DMS 273 (cell line): Measurements from ENCODE around the gene TMTC2.
"Not testable (repeated sequence)": the region's sequence is repeated elsewhere in the genome, so short reads cannot be mapped to it uniquely, and the experiment has no call there.

Source experiments
- DNase-seq: peaks from one replicate; lab custom pipeline; 2025; ENCODE audit not compliant: unreplicated experiment; lab: John Stamatoyannopoulos, UW

The TMTC2 gene

DNA sequence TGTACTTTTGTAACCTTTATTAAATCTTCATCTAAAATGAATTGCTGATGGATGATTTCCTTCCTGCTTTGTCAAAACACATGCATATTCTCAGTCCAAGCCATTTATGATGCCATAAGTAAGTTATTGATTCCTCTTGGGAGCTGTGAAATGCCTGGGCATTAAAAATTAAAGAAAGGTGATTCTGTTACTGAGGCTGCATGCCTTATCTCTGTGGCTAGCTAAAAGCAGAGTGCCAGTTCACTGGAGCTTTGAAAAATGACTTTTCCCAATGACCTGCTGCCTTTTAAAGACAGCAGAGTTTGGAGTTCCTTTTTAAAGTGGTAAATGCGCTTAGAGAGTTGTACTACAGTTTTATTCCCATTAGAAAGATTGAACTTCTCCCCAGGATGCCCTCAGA lies 152.1 kb downstream of the TMTC2 start:
- DNase-seq, result no peak

DNA sequence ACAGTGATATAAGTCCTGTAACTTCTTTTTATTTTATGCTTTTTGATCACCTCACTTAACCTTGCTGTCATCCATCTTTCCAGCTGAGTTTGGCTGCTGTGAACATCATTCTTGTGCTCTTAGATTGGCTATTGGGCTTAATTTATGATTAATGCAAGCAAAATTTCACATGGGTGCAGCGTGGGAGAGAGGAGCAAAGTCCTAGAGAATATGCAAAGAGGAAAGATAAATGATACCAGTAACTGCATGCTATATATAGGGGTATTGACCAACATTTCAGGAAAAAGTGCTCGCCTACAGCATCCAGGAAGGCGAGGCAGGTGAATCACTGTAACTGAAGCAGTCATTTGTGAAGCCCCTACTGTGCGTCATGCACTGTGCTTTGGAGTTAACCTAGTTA lies 153.1 kb downstream of the TMTC2 start:
- DNase-seq, result no peak

DNA sequence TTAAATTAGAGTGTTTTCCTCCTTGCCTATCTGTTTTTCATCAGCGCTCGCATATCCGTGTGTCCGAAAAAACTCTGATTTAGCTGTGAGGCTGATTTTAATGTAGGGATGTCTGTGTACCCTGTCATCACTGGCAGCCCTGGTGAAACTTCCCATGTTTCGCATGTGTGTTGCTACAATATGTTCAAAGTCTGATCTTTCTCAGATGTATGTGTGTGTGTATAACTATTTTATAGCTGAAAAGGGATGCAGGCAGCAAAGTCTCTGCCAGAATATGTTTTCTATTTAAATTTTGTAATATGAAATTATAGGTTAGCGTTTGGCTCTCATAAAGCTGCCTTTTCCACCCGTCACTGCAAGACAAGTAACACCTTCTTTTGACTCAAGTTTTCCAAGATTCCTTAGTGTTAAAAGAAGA lies 154.8 kb downstream of the TMTC2 start:
- DNase-seq, result no peak

- no peak for DNase-seq
Observed at GRCh38 chr12:82842480-82842879, 155.8 kb downstream of the TMTC2 start.

DNA sequence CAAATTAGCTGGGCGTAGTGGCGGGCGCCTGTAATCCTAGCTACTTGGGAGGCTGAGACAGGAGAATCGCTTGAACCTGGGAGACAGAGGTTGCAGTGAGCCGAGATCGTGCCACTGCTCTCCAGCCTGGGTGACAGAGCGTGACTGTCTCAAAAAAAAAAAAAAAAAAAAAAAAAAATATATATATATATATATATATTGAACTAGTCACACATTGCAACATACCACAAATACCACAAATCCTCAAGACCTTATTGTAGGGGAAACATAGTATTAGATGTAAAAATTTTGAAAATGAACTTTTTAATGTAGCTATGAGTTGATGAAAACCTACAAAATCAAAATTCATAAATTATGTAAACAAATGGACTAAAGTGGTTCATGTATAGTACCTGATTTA lies 158.4 kb downstream of the TMTC2 start:
- not testable (repeated sequence) for DNase-seq

- DNase-seq, result no peak
Observed at GRCh38 chr12:82848845-82849244, 162.1 kb downstream of the TMTC2 start.

DNA sequence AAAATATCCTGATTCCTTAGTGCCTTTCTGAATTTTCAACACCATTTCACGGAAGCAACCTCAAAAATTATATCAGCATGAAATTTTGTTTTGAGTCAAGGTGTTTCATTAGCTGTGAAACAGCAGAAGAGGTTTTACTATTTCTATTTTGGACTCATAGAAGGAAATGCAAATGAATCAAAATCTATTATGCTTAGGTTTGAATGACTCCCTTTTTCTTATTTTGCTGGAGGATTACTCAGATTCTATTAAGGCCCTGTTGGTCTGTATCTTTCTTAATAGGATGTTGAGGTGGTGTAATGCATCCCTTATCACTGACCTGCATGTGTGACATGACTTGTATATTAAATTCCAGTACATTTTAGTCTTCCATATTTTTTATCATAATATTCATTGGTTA lies 165.8 kb downstream of the TMTC2 start:
- DNase-seq, result no peak

GRCh38 chr12:82855872-82856271 lies 169.2 kb downstream of the TMTC2 start:
- no peak for DNase-seq

- DNase-seq, result no peak
Observed at GRCh38 chr12:82857276-82857675, 170.6 kb downstream of the TMTC2 start.

DNA sequence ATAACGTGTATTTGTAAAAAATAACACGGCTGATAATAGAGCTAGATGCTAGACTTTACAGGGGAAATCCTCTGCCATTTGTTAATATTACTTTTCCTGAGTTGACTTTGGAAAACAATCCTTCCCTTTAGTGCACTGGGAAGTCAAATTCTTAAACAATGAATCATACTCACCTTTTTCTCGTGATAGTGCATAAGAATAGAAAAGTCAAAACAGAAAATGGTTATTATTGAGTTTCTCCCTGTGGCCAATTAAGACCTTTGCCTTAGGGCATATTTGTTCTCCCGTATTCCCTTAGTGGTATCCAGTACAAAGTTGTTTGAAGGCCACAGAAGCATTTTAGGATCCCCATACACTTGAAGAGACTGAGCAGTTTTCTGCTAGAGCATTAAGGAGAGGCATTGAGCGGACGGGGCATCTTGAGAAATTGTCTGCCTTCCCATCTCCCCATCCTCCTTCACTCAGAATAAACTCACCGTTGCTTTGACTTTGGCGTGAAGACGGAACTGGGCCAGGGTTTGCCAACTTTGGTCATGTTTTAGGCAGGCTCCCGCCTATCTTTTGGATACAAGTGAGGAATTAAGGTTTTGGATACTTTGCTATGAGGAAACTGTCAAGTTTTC lies 171.3 kb downstream of the TMTC2 start:
- no peak for DNase-seq

DNA sequence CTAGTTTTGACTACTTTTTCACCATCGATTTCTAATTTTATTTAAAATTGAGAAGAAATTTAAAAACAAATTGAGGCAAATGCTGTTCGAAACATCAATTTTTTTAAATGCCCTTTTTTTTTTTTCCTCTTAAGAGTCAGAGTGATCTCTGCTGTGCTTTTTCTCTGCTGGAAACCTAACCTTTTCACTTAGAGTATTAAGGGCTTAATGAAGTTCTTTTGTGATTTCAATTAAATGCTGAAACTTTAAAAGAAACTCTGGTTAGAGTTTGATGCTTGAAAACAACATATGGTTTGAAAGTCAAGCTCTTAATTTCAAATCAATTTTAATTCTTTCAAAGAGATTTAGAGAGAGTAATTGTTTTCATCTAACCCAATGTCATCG lies 171.8 kb downstream of the TMTC2 start:
- DNase-seq, result no peak

DNA sequence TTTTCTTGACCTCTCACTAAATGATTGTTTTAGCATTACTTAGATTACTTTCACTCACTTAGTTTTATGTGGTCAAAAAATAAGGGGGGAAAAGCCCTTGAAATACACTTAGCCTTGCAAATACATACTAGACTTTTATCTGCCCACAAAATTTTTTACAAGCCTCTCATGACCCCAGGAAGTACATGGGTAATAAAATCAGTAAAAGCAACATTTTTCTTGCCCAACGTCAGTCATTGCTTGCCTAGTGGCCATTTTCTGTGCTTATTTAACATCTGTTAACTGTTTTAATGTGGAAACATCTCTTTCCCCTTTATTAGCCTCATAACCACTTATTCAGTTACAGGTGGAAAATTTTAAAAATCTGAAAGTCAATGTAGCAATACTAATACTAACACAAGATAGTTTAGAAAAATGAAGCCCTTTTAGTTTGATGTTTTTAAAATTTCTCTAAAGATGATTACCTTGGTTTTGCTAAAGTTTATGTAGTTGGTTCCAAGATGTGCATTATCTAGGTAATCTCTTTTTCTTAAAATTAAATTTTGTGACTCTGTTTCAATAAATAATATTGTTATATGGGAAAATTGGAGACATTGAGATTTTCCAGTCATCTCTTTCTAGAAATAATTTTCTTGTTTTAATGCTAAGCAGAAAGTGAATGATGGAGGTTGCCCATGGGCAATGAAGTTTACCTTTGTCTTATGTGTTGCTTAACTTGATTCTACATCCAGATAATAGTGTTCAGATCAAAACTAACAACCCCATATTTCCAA lies 175.5 kb downstream of the TMTC2 start:
- no peak for DNase-seq

DNA sequence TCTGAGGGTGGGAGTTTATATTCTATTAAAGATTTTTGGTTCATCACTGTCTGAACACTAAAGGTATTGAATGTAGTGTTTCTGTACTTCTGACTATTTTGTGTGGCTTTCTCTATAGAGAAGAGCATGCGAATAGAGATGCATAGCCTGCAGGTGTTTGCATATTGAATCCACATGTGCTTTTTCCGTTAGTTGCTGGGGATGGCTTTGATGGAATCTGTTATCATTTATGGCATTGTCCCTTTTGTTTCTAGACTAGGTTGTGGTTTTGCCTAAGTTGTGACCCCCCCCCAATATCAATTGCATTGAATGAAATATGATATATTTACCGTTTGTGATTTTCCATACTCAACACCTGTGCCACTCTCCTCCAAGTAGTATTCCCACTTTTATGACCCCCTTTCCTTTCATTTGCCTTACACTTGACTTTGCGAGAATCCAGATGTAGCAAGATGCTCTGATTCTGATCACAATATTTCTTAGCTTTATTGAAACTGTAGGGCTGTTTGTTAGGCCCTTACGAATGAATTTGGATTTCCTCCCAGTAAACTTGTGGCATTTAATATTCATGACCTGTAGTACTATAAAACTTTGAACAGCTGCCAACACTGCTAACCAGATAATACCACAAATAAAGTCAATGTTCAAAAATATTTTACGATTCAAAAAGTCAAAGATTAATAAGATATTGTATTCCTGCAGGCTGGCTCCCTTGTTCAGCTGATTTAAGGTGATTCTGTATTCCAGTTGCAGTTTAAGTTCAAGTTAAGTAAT lies 176.4 kb downstream of the TMTC2 start:
- DNase-seq, result peak; percentile 19

DNA sequence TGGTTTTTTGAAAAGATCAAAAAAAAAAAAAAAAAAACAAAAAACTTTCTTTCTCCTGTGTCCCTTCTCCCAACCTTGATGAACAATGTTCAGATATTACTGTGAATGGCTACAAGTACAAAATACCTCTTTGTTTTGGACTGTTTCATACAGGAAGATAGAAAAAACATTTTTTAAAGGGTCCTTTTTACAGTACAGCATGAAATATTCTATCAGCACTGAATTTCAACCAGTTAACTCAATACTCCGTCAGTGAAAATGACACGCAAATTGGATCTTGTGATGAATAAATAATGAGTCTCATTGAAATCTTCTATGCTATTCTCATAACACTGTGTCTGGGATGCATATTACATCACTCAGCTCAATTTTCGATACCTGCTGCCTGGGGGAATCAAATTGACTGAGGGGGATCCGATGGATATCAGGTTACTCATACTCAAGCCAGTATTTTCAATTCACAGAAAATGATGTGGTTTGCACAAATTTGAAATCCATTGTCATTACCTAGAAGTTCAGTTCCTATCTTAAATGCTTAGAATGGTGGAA lies 179.6 kb downstream of the TMTC2 start:
- DNase-seq, result peak; percentile 27

DNA sequence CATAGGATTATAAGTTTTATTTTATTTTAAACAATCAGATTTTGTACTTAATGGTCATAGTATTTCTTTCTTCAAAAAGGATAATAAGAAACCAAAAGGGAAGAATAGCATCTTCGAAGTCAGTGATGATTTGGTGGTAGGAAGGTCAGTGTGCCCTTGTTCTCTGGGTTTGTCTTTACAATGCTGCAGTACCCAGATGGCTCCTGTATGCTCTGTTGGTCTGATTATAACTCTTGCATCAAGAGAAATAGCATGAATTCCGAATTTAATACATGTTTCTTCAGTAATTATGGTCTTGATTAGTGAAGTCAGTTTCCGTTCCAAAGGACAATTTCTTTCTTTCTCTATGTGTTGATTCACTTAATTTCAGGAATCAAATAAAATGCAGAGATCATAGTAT lies 180.2 kb downstream of the TMTC2 start:
- DNase-seq, result peak; percentile 33

DNA sequence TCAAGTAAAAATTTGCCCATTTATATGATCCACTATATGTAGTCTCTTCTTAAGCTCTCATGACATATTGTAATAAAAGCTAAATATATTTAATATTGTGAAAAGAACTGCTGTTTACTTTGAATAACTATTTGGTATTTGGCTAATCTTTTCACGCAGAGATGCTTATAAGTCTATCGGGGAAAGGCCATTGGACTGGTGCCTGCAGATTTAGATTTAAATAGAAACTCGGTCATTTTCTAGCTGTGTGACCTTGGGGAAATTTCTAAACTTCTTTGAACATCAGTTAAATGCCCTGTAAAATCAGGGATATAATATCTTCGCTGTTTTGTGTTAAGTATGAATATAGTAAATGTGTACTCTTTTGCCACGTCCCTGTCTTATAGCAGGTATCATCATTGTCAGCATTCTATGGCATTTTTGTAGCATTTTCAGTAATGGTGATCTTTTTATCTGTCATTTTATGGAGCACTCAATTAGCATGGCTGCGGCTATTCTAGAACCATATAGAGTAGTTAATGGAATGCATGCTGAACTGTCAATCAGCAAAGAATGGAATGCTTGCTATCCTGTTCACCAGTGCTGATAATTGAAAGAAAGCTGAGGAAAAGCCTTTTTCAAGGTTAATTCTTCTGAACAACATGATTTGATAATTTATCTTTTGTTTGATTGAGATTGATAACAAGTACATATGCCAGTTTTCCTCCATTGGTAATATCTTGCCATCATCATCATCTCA lies 181.2 kb downstream of the TMTC2 start:
- no peak for DNase-seq

DNA sequence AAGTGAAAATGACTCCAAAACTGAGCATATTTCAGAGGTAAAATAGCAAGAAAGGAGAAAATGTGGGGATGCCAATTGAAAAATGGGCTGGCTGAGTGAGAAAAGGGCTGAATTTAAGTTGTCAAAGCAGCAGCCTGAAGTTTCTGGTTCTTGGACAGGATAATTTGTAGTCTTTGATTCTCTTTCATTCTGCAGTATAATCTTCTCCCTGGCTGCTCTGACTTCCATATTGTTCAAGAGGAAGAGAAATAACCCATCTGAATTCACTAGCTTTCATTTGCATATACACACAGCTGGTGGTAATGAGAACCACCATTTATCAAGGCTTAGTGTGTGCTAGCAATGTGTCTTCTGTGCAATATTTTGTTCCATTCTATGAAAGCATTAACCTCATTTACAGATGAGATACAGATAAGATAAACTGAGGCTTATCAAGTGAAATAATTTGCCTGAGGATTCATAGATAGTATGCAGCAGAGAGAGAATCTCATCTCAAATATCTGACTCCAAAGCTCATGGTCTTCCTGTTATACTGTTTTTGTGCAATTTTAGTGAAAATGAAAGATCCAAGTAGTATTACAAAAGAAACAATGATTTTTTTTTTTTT lies 184.2 kb downstream of the TMTC2 start:
- peak; percentile 38 for DNase-seq

GRCh38 chr12:82872088-82872487 lies 185.4 kb downstream of the TMTC2 start:
- peak; percentile 14 for DNase-seq

DNA sequence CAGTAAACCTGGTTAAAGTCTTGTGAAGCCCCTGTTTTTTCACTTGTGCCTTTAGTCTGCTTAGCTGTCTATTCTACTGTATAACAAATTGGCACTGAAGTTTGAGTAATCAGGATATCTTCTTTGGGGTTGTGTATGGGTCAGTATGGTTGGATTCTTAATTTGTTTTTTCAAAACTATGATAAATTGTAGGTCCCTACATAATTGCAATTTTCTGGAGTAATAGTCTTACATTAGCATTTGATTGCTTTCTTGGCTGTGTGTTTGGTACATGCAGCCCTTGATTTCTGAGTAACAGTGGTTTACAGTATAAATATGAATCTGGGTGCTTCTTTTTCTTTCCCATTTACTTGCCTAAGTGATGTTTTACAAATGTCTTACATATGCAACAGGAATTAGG lies 186.6 kb downstream of the TMTC2 start:
- DNase-seq, result peak; percentile 13

DNA sequence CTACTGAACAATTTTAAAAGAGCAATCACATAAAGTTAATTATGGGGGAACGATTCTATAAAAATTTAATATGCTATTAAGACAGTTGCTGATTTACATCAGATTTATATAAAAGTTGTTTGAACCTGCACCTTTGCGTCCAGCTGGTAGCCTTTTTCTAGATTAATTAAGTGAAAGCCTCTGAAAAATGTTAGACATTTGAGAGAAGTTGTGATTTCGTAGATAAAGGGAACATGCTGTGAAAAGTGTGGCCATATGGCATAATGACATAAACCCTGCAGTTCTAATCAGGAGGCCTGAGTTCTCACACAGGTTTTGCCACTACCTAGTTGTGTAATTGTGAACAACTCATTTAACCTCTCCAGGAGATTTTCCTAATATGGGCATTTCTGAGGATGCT lies 187.2 kb downstream of the TMTC2 start:
- DNase-seq, result peak; percentile 89

DNA sequence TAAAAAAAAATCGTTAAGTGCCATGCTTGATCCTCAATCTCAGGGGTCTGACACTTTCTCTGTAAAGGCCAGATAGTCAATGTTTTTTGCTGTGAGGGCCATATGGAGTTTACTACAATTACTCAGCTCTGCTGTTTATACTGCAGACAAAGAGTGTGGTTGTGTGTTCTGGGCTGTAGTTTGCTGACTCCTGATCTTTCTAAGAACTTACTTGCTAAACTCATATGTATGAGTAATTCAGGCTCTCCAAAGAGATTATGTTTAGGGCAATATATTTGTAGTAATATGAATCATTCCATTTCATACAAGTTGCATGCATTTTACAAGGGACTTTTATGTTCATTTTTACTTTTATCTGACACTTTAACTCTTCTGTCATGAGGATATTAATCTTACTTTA lies 188.2 kb downstream of the TMTC2 start:
- peak; percentile 65 for DNase-seq
